ENCODE data around the gene SLAMF1. TPM values are rescaled to one million over a fixed set of nuclear protein-coding genes. Genes with fewer than 3 reads are reported as not detected.
A peak's percentile ranks its signal among the peaks of the same experiment; 100 is the strongest.
"Not testable (repeated sequence)": the region's sequence is repeated elsewhere in the genome, so short reads cannot be mapped to it uniquely, and the experiment has no call there.

Gene SLAMF1
- total RNA-seq, 1 donor = under 0.01 TPM

DNA sequence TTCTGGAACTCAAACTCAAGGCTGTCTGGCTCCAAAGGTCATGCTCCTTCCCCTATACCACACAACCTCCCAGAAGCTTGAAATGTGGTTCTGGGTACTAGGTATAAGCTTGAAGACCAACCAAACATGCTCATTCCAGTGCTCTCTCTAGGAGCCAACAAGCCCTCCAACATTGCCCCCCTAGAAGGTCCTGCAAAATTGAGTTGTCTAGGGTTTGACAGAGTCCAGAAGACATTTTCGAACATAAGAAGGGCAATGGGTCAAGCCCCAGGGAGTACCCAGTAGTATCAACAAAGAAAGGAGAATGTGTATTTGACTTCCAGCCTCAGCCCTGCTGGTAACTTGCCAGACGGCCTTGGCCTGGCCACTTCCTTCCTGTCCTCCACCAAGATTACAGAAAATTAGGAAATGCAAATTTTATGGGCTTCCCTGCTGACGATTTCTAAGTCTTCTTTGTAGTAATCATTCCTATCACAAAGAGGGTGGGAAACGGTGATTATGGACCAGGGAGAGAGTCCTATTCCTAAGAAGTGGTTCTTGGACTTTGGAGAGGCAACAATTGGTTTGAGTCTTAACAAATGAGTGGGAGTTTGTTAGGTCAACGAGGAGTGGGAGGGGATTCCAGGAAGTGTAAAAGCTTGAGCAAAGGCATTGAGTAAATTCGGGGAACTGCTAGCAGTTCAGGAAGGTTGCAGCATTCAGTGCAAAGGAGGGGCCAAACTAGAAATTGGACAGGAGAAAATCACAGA lies 18.7 kb upstream of the SLAMF1 start:
- no peak for DNase-seq (ENCODE audit: low read depth in 2 of 3, low spot score in 2 of 3)

DNA sequence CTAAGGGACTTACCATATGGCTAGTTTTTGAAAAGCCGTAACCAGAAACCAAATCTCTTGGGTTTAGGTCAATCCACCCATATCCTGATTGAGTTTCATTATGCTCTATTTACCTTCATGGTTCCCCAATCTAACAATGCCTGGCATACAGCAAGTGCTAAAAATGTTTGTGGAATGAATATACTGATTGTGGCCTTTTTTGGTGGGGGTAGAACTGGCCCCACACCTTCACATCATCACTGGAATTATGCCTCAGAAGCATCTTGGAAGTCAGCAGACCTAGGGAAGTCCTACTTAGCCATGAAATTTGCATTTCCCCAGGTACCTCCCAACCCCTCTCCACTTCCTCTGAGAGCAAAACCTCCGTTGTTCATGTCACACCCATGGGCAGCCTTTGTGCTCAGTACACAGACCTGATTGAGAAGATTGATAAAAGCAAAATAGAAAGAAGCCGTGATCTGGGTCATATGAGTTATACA lies 17.8 kb upstream of the SLAMF1 start:
- DNase-seq (ENCODE audit: low read depth in 2 of 3, low spot score in 2 of 3) = no peak

DNA sequence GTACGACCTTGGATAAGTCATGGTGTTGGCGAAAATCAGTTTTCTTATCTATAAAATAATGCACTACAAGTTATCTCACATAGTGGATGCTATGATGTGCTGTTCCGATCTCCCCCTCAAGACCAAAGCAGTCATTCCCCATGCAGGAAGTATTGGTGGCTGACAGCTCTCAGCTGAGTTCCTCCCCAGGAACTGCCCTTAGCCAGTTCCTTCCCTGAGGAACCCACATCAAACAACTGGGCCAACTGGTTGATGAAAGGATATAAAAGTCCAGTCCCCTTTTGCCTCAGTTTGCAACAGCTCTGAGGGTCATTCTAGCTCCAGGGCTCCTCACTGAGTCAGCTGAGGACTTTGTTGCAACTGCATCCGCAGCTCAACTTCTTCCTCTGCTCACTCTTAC lies 16.1 kb upstream of the SLAMF1 start:
- DNase-seq (ENCODE audit: low read depth in 2 of 3, low spot score in 2 of 3) = no peak

DNA sequence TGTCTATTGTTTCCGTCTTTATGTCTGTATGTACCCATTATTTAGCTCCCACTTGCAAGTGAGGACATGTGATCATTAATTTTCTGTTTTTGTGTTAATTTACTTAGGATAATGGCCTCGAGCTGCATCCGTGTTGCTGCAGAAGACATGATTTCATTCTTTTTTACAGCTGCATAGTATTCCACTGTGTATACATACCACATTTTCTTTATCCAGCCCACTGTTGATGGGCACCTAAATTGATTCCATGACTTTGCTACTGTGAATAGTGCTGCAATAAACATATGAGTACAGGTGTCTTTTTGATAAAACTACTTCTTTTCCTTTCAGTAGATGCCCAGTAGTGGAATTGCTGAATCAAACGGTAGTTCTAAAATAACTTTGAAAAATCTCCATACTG lies 12.7 kb upstream of the SLAMF1 start:
- no peak for DNase-seq (ENCODE audit: low read depth in 2 of 3, low spot score in 2 of 3)

DNA sequence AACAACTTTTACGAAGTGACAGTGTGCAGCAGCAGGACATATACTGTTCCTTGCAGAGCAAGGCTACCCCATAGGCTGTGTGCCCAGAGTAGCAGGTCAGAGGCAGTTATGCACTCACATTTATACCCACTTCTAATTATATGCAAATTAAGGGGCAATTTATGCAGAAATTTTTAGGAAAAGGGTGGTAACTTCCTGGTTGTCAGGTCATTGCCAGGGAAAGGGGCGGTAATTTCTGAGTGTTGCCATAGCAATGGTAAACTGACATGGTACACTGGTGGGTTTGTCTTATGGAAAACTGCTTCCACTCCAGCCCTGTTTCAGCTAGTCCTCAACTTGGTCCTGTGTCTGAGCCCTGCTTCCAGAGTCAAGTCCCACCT lies 12.0 kb upstream of the SLAMF1 start:
- DNase-seq (ENCODE audit: low read depth in 2 of 3, low spot score in 2 of 3) = no peak

DNA sequence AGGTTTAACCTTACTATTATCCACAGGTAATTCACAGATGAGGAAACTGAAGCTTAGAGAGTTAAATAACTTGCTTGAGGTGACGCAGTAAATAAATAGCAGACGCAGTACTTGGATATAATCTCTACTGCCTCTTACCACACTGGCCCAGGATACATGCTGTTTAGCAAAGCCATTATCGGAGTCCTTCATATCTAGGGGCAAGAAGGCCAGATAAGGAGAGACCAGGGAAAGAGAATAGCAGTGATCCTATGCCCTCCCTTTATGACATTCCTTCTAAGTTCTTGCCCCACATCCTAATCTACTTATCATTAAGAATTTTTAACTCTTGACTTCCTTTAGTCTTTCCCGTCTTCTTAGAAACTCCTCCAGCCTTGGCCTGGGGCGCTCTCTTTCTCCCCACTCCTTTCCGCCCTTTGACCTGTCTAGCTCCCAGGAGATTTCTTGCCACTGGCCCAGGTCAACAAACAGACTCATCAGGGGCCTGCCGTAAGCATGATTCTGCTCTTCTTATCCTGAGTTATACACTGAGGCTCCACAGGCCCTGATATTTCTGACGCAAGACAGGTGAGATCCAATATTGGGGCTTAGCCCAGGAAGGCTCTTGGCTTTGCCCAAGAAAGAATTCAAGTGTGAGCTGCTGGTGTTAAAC lies 11.4 kb upstream of the SLAMF1 start:
- DNase-seq (ENCODE audit: low read depth in 2 of 3, low spot score in 2 of 3) = no peak

DNA sequence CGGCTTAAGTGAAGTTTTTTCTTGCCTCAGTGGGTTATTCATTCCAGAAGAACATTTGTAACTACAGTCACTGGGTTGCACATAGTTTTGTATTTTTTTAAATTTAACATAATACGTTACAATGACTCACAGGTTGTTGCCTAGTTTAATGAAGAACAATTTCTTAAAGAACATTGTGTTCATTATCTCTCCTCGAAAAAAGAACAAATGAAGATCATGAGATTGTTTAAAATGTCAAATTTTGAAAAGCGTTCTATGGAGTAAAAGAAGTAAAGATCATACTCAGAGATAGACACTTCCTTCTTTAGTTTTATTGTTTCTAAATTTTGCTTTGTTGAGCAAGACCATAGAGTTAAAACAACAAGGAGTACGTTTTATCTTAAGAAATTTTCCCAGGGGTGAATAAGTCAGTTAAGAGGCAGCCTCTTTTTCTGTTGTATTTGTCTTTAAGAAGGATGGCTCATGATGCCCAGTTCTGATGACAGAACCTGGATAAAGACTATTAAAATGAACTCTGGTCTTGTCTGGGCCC lies 10.5 kb upstream of the SLAMF1 start:
- no peak for DNase-seq (ENCODE audit: low read depth in 2 of 3, low spot score in 2 of 3)

DNA sequence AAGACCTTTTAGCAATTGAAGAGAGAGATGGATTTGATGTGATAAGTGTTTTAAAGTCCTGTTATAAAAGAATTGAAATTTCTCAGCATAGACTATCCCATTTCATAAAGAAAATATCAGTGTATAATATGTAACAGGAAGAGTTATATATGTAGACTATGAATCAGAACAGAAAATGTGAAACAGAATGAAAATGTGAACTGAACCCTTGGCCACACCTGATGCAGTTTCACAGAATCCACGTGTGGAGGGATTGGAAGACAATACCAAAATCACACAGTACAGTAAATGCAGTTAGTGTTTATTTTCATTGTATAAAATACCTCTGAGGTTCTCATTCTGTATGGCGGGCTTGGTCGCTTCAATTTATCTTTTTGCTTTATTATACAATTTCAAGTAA lies 9.9 kb upstream of the SLAMF1 start:
- DNase-seq (ENCODE audit: low read depth in 2 of 3, low spot score in 2 of 3) = no peak

DNA sequence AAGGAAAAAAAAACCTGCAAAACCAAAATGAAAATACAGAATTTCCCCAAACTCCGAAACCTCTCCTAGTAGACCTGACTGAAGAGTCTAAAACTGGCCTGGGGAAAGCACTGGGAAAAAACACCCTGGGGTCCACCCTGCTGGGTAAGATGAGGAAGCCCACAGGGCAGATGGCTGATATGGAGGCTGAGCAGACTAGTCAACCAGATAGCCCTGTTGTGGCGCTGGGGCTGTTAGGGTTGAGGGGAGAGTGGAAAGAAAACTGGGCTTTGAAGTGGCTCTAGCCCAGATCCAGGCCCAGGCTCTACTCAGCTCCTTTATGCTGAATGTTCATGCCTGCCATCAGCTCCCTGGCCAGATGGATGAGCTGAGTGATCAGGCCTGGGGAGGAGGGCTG lies 6.8 kb upstream of the SLAMF1 start:
- DNase-seq (ENCODE audit: low read depth in 2 of 3, low spot score in 2 of 3) = no peak

DNA sequence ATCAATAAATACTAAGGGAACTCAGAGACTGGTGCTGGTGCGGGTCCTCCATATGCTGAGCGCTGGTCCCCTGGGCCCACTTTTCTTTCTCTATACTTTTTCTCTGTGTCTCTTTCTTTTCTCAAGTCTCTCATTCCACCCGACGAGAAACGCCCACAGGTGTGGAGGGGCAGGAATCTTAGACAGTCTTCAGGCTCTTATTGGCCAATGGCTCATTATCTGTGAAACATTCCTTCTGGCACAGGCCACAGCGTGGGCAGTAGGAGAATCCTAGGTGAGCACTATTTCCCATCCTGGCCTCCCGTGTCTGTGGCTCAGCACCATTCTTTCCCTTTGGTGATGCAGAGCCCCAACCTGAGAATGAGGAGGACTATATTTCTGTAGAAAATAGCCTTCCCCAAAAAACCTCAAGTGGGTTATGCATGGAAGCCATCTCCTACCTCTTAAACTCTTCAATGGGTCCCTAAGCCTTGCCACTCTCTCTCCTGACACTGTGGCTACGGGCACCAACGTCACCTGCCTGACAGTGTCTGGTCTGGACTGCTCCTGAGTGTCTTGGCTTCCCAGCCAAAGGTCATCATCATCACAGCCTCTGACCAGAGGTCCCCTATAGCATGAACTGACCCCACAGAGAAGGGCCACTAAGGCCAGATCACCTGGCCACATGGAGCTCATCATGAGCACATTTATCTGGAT lies 6.2 kb upstream of the SLAMF1 start:
- DNase-seq (ENCODE audit: low read depth in 2 of 3, low spot score in 2 of 3) = no peak

DNA sequence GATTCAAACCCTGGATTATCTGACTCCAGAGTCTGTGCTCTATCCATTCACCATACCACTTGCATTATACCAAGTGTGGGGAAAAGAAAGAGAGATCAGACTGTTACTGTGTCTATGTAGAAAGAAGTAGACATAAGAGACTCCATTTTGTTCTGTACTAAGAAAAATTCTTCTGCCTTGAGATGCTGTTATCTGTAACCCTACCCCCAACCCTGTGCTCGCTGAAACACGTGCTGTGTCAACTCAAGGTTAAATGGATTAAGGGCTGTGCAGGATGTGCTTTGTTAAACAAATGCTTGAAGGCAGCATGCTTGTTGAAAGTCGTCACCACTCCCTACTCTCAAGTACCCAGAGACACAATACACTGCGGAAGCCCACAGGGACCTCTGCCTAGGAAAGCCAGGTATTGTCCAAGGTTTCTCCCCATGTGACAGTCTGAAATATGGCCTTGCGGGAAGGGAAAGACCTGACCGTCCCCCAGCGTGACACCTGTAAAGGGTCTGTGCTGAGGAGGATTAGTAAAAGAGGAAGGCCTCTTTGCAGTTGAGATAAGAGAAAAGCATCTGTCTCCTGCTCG lies 5.3 kb upstream of the SLAMF1 start:
- DNase-seq (ENCODE audit: low read depth in 2 of 3, low spot score in 2 of 3) = not testable (repeated sequence)

DNA sequence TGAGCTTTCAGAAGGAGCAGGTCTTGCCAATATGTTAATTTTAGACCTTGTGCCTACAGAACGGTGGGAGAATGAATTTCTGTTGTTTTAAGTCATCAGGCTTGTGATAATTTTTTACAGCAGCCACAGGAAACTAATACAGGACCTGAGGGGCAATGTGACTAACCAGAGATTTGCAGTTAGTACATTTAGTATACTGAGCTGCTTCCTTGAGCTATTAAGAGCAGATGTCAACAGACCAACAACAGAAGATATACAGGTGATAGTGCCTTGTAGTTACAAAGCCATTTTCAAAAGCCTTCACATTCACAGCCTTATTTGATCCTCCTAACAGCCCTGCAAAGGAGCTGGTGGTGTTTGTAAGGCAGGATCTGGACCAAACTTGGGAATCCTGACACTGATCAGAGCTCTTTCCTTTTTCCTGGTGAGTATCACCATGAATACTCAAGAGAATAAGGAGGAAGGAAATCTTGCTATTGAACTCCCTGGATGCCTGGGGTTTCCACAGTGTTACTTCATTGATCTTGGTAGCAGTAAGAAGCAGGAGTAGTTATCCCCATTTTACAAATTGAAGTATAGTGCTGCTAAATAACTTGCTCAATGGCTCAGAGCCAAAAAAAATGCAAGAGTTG lies 4.7 kb upstream of the SLAMF1 start:
- peak in 1 of 3 donors; percentile 17 for DNase-seq (ENCODE audit: low read depth in 2 of 3, low spot score in 2 of 3)

DNA sequence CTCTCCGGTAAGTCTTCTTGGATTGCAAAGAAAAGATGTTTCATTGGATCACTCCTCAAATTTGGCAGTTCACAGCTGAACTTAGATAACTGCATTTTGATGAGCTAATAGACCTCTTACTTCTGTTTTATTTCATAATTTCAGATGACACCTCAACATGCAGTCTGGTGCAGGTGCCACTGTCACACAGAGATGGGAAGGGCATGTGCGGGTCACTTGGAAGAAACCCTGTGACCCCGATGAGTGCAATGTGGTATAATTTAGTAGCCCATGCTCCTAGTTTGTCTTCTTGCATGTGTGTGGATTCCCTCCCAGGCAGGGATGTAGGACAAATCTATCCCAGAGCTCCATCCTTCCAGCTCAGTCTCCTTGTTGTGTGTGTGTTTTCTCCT lies 481 bp upstream of the SLAMF1 start:
- no peak for DNase-seq (ENCODE audit: low read depth in 2 of 3, low spot score in 2 of 3)

DNA sequence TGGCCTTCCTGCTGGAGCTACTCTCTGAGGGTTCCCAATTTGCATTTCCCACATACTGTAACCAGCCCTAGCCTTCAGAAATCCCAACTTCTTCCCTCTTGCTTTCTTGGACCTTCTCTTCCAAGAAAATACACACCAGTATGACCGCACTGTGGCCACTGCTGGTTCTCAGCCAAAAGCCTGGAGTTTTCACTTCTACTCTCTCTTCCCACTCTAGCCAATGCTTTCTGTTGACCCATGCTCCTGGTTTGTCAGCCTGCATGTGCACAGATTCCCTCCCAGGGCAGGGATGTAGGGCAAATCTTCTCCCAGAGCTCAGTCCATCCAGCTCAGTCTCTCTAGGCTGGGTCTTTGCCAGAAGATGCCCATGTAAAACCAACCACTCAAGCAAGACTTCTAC lies 664 bp downstream of the SLAMF1 start:
- DNase-seq (ENCODE audit: low read depth in 2 of 3, low spot score in 2 of 3) = no peak

DNA sequence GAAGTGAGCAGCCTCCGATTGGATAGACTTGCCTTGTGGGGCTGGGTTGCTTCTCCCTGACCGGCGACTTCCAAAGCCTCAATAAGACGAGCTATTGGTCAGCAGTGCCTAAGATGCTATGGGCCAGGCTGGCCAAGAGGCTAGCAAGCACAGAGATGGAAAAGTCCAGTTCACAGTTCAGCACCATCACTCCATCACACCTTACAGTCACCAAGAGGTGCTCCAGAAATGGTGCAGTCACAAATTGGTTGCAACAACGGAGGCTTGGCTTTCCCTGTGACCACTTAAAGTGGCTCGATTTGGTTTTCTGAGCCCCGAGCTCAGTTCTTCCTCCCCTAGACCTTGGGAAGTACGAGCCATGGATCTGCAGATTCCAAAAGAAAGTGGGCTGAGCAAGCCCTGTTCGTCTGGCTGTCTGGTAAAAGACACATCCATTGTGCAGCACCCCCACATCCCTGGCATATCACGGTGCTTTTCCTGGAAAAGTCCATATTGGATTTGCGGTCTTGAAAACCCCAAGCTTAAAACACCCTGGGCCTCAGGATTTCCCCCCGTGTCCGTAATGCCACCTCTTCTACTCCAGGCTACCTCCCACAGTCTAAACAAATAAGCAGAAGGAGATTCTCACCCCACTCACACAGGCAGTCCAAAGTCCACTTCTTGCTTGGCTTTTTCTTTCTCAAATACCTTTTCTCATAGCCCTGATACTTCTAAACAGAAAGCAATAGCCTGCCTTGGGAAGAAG lies 1.3 kb downstream of the SLAMF1 start:
- DNase-seq (ENCODE audit: low read depth in 2 of 3, low spot score in 2 of 3) = no peak

DNA sequence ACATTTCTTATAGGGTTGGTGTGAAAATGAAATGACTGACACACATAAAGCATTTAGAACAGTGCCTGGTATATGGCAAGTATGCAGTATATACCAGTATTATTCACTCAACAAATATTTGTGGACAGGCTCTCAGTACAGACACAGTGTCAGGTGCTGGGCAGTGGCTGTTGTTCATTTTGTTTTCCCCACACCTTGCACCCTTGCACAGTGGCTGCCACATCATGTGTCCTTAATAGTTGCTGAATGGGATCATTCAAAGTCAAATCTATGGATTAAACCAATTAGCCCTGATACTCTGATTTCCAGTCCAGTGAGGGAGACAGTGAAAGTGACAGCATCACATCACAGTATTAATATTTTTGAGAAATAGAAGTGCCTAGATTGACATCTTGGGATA lies 2.4 kb downstream of the SLAMF1 start:
- no peak for DNase-seq (ENCODE audit: low read depth in 2 of 3, low spot score in 2 of 3)

DNA sequence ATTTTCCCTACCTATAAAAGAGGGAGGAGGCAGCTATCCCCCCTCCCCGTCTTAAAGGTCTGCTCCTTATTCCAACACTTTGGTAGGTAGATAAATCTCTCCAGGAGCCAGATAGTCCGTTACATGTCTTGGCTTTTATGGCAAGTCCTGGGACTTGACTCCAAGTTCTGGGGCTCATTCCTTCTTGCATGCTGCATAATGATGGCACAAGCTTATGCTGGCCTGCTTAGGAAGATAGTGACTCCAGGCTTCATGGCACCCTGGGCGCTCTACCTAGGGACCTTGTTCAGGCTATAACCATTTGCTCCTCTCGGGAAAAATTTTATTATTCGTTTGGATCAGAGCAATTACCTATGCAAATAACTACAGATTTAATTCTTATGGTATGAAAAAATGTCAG lies 3.7 kb downstream of the SLAMF1 start:
- DNase-seq (ENCODE audit: low read depth in 2 of 3, low spot score in 2 of 3) = no peak

DNA sequence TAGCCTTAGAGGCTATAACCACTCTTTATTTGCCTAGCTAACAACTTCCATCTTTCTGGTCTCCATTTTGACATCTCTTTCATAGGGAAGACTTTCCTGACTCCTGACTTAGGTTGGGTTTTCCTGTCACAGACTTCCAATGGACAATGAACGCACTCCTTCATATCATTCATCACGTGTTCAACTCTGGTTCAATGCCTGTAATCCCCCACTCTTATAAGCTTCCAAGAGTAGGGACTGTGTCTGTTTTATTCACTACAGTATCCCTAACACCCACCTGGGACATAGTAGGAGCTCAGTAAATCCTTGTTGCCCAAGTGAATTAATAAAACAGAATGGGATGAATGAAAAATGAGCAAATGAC lies 4.6 kb downstream of the SLAMF1 start:
- no peak for DNase-seq (ENCODE audit: low read depth in 2 of 3, low spot score in 2 of 3)

DNA sequence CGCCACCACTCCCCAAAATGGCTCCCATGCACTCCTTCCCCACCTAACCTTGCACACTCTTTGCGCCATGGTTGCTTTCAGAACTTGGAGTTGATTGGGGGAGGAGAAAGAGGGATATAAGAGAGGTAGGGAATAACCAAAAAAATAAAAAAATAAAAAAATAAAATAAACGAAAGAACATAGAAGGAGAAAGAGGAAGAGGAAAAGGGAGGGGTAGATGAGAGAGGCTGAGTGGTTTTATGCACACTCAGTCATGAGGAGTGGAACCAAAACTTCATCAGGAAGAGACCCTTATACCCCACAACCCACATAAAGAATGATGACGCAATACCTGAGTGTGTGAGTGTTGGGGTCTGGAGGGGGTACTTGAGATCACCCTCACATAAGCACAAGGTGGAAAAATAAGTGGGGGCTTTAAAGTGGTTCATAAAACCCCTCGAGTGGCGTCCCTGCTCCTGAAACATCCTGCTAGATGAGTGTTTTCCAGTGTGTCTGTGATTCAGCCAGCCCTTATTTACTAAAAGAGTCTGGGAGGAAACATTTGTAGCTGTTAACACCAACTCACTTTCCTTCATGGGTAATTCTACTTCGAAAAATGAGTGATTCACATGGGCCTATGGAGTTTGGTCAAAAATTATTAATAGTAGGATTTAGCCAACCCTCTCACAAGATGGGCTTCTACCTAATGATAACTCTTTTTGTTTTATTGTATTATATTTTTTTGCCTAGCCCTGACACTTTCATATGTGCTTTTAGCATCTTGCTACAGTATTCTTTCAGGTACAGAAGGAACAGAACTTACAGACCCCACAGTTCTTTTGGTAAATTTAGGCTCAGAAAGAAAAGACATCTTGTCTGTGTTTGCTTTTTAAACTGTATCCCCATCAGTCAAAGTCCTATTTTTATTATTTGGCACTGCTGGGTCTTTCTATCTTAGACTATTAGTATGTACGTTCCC lies 5.2 kb downstream of the SLAMF1 start:
- peak in 2 of 3 donors; percentile 71 for DNase-seq (ENCODE audit: low read depth in 2 of 3, low spot score in 2 of 3)

Measured in hematopoietic multipotent progenitor cell (in vitro differentiated cells).